Activated CD8-positive, alpha-beta memory T cell treated with anti-CD3 and anti-CD28 coated beads, Interleukin-2, amount 50 U/mL, for 48 hours (primary cell): ENCODE data around the gene WWOX.

ENCODE experiments used
- DNase-seq: peaks from one replicate; pipeline ENCODE4 v3.0.0-alpha.2; 2020

Gene WWOX

DNA sequence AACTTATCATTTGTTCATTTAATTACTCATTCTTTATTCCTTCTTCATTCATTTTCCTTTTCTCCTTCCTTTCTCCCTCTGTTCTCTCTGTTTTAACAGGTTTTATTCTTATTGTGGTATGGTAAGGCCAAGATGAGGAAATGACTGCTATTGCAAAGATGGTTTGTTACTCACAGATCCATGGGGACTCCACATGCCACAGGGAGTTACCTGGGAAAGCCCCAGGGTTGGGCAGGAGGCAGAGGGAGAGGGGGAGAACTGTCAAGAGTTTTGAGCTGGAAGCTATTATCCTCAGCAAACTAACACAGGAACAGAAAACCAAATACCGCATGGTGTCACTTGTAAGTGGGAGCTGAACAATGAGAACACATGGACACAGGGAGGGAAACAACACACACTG is 453.3 kb downstream of the WWOX start:
- DNase-seq = no peak

DNA sequence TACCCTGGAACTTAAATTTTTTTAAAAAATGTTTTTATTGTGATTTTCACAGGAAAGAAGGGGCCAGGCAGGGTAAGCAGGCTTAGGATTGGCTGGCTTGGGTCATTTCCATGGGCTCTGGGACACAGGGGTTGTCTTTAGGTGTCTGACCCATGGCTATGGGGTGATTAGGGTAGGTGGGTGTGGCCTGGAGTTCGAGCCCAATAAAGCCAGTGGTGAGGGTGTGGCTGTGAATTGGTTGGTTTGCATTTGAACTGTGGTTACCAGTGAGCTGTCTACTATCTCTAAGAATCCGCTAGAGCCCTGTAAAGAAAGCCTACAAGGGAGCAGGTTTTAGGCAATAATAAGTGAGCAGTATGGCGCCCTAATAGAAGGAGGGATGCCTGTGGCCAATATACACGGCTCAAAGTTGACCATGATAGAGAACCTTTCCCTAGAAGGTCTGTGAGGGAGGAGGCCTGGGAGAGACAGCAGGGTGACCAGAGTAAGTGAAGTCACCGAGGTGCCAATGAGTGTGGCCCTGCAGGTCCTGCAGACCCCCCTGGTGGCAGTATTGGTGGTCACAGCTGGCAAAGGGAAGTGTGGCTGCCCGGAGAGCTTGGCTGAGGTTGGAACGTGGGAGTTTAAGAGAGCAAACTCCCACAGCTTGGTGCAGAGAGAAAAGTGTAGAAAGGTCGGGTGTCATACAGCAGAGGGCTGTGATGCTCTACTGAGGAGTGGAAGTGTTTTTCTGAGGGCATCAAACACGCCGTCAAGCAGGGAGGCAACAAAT is 454.0 kb downstream of the WWOX start:
- DNase-seq = no peak

DNA sequence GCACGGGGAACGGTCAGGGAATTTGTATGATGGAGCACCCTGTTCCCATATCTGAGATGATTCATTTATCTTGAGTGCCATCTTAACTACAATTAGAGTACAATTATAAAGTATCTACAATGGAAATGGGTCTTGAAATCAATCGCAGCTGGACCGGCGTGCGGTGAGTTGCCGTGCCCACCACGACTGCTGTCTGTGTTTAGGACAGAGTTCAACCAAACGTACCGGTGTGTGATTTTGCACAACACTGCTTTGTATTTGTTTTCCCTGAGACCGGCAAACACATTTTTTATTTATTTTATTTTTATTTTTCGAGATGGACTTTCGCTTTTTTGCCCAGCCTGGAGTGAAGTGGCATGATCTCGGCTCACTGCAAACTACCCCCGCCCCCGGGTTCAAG is 457.0 kb downstream of the WWOX start:
- no peak for DNase-seq

GRCh38 chr16:78560997-78561396 is 461.5 kb downstream of the WWOX start:
- no peak for DNase-seq

- DNase-seq = no peak
These were observed 462.7 kb downstream of the WWOX start for GRCh38 chr16:78562111-78562510.

DNA sequence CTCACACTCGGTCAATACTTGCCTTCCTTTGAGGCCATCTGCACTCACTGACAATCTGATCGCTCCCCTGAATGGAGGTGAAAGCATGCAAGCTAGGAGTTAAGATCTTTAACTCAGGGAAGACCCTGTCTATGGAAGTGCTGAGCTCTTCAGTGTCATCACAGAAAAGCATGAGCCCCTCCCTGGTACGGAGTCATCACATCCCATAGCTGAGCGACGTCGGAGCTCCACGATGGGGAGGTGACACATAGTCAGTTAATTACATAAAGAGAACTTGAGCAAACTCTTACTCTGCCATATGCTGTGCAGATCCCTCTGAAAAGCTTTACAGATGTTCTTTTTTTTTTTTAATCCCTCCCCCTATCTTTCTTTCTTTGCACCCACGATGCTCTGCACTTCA is 463.2 kb downstream of the WWOX start:
- DNase-seq = no peak

DNA sequence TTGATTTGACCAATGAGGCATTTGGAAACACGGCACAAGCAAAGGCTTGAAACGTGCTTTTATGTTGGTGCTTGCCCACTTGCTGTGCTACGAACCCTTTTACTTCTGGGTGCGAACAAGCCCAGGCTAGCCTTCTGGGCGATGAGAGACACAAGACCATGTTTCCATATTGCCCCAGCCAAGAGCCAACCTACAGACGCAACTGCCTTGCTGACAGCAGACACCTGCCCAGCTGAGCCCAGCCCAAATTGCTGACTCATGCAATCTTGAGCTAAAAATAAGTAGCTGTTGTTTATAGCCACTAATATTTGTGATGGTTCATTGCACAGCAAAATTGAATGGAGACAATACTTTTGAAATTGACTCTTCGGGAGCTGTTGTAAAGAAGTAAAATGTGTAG is 464.5 kb downstream of the WWOX start:
- no peak for DNase-seq

DNA sequence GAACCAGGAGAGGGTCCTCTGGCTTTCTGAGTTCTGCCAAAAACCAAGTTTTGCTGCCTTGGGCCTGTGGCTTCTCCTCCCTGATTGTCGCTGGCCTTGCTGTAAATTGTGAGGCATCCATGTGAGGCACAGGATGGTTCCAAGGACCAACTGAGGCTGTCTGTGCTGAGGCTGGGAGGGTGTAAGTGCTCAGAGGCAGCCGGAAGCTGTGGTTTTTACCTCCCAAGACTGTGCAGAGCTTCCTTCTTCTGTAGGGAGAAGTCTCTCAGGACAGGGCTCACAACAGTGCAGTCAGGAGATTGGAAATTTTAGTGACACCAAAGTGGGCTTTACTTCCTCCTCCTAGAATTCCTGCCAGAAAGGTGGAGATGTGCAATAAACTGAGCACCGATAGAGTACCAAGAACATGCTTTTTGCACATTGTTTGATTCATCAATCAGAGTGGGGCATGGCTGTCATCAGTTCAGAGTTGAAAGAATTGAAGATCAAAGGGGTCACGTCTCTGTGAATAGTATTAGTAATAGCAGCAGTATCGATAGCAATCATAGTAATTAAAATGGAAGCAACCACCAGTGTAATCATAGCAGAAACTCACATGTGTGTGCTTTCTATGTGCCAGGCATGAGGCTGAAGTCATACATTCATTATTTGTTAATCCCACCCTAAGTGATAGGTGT is 467.1 kb downstream of the WWOX start:
- DNase-seq = no peak

GRCh38 chr16:78570399-78571141 is 471.1 kb downstream of the WWOX start:
- no peak for DNase-seq

- DNase-seq = no peak
These were observed 472.0 kb downstream of the WWOX start for GRCh38 chr16:78571434-78571833.

DNA sequence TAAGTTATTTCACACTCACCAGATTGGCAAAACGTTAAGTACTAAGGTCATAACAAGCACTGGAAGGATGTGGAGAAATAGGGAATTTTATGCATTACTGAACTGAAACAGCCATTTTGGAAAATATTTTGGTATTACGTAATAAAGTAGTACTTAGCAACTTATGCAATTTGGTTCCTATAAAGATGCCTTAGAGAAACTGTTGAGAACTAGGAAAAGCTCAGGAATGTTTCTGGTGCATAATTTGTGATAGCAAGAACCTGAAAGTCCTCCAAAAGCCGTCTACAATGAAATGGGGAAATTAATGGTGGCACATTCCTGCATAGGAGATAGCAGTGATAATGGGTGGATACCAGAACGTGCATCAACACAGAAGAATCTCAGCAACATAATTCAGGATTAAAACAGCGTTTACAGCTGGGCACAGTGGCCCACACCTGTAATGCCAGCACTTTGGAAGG is 472.5 kb downstream of the WWOX start:
- no peak for DNase-seq

- no peak for DNase-seq
These were observed 475.1 kb downstream of the WWOX start for GRCh38 chr16:78574571-78574970.

GRCh38 chr16:78576941-78577340 is 477.5 kb downstream of the WWOX start:
- no peak for DNase-seq

GRCh38 chr16:78577630-78578029 is 478.2 kb downstream of the WWOX start:
- no peak for DNase-seq

DNA sequence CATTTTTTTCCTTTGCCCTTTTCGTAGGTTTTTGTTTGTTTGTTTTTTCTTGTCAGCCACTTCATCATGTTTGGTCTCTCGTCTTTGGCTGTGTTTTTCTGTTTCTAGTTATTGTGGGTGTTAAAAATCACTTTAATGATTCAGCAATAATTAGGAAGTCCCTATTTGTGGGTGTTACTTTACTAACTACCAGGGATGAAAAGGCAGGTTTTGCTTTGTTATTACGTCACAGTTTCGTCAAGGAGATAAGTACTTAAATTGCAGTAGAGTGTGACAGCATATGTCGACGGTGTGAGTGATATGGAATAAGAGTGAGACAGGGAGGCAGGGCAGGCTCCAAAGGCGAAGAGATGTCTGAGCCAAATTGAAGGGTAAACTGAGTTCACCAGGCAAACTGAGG is 479.6 kb downstream of the WWOX start:
- DNase-seq = no peak

GRCh38 chr16:78583441-78583840 is 484.0 kb downstream of the WWOX start:
- no peak for DNase-seq

GRCh38 chr16:78584213-78584860 is 484.9 kb downstream of the WWOX start:
- no peak for DNase-seq

- DNase-seq = no peak
These were observed 485.5 kb downstream of the WWOX start for GRCh38 chr16:78584991-78585390.

- no peak for DNase-seq
These were observed 489.9 kb downstream of the WWOX start for GRCh38 chr16:78589331-78589730.

GRCh38 chr16:78591682-78592103 is 492.2 kb downstream of the WWOX start:
- DNase-seq = no peak

DNA sequence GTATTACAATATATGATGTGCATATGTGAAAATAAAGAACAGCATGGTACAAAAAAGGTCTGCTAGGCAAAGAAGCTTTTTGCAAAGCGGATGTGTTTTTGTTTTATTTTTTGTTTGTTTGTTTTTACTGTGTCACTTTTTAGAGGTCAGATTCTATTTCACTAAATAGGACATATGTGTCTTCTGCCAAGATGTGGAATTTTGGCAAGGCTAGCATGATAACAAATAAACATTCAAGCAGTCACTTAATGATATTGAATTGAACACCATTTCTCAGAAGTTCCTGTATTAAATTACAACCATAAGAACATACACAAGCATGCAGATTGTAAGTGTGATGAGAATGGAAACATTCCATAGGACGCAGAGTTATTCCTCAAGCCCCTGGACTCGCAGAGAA is 492.7 kb downstream of the WWOX start:
- DNase-seq = no peak

- DNase-seq = no peak
These were observed 493.9 kb downstream of the WWOX start for GRCh38 chr16:78593352-78593751.

DNA sequence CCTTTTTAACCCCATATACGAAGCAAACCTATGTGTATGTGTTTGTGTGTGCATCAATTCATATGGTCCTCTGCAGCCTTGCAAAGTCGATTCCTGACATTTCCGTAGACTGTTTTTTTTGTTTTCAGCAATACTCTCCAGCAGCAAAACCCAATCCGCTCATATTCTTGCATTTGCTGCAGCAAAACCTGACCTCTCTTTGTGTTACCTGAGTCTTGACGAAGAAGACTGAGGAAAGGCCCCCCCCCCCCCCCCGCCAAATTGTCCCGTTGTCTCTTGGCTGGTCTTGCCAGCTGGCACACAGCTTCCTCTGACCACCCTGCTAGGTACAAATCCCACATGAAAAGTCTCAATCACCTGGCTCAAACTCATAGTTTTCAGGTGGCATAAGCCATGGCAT is 494.7 kb downstream of the WWOX start:
- DNase-seq = no peak
